ENCODE data around the gene KRT81.
"Not testable (repeated sequence)": the region's sequence is repeated elsewhere in the genome, so short reads cannot be mapped to it uniquely, and the experiment has no call there.

Gene KRT81

GRCh38 chr12:52267699-52268098 lies 23.6 kb downstream of the KRT81 start:
- DNase-seq, result no peak

GRCh38 chr12:52267266-52267665 lies 24.1 kb downstream of the KRT81 start:
- DNase-seq, result no peak

- DNase-seq, result no peak
Measured at GRCh38 chr12:52266514-52266913, 24.8 kb downstream of the KRT81 start.

- DNase-seq, result no peak
Measured at GRCh38 chr12:52264435-52264825, 26.9 kb downstream of the KRT81 start.

- no peak for DNase-seq
Measured at GRCh38 chr12:52263761-52264434, 27.4 kb downstream of the KRT81 start.

- DNase-seq, result no peak
Measured at GRCh38 chr12:52262286-52262685, 29.0 kb downstream of the KRT81 start.

GRCh38 chr12:52261208-52261484 lies 30.2 kb downstream of the KRT81 start:
- no peak for DNase-seq

GRCh38 chr12:52260361-52261207 lies 30.8 kb downstream of the KRT81 start:
- DNase-seq, result no peak

GRCh38 chr12:52259657-52260243 lies 31.6 kb downstream of the KRT81 start:
- DNase-seq, result no peak

- DNase-seq, result no peak
Measured at GRCh38 chr12:52258335-52258901, 32.9 kb downstream of the KRT81 start.

GRCh38 chr12:52257922-52258321 lies 33.4 kb downstream of the KRT81 start:
- DNase-seq, result not testable (repeated sequence)

- DNase-seq, result no peak
Measured at GRCh38 chr12:52257074-52257551, 34.2 kb downstream of the KRT81 start.

GRCh38 chr12:52256584-52256935 lies 34.8 kb downstream of the KRT81 start:
- DNase-seq, result no peak

GRCh38 chr12:52255926-52256583 lies 35.3 kb downstream of the KRT81 start:
- no peak for DNase-seq

- no peak for DNase-seq
Measured at GRCh38 chr12:52254965-52255751, 36.2 kb downstream of the KRT81 start.

GRCh38 chr12:52254180-52254964 lies 37.0 kb downstream of the KRT81 start:
- DNase-seq, result no peak

- no peak for DNase-seq
Measured at GRCh38 chr12:52253391-52254179, 37.7 kb downstream of the KRT81 start.

GRCh38 chr12:52252728-52253343 lies 38.5 kb downstream of the KRT81 start:
- no peak for DNase-seq

GRCh38 chr12:52252175-52252615 lies 39.1 kb downstream of the KRT81 start:
- DNase-seq, result not testable (repeated sequence)

- DNase-seq, result no peak
Measured at GRCh38 chr12:52251367-52252051, 39.8 kb downstream of the KRT81 start.

All from KG1 (cell line).